NCI-H2107 (cell line): Measurements from ENCODE around the gene AP1S1.

Experiments
- DNase-seq: peaks from one replicate; lab custom pipeline; 2025; lab: John Stamatoyannopoulos, UW

Gene AP1S1

GRCh38 chr7:101159696-101160674, 5.7 kb downstream of the AP1S1 start:
- no peak for DNase-seq

GRCh38 chr7:101160910-101161309, 6.6 kb downstream of the AP1S1 start:
- DNase-seq = no peak

- DNase-seq = no peak
Measured at GRCh38 chr7:101161692-101162471, 7.6 kb downstream of the AP1S1 start.

GRCh38 chr7:101162551-101163278, 8.4 kb downstream of the AP1S1 start:
- DNase-seq = peak; percentile 25

GRCh38 chr7:101163279-101164070, 9.2 kb downstream of the AP1S1 start:
- no peak for DNase-seq

- DNase-seq = no peak
Measured at GRCh38 chr7:101164071-101164840, 10.0 kb downstream of the AP1S1 start.

- peak; percentile 76 for DNase-seq
Measured at GRCh38 chr7:101165075-101165957, 11.0 kb downstream of the AP1S1 start, which contains the start of gene VGF. Gene VGF (minus strand): TSS chr7:101165569. CDS start chr7:101164843, 726 bp downstream.

GRCh38 chr7:101165958-101166647, 11.8 kb downstream of the AP1S1 start:
- DNase-seq = no peak

- DNase-seq = no peak
Measured at GRCh38 chr7:101166648-101166908, 12.3 kb downstream of the AP1S1 start.

GRCh38 chr7:101166909-101167644, 12.8 kb downstream of the AP1S1 start:
- DNase-seq = no peak

GRCh38 chr7:101167645-101168411, 13.6 kb downstream of the AP1S1 start:
- no peak for DNase-seq

- no peak for DNase-seq
Measured at GRCh38 chr7:101168412-101169049, 14.3 kb downstream of the AP1S1 start.

GRCh38 chr7:101169110-101169837, 15.0 kb downstream of the AP1S1 start:
- DNase-seq = no peak

- DNase-seq = peak; percentile 31
Measured at GRCh38 chr7:101169838-101170551, 15.7 kb downstream of the AP1S1 start.

- DNase-seq = no peak
Measured at GRCh38 chr7:101170617-101171441, 16.6 kb downstream of the AP1S1 start.
